Subcutaneous adipose tissue (tissue), 4 donors: ENCODE data around the gene NOS1AP. TPM values are rescaled to one million over a fixed set of nuclear protein-coding genes. Genes with fewer than 3 reads are reported as not detected.

Experiments
- CTCF ChIP-seq: fragments of 450-650 bp; IDR thresholded peaks from one replicate; pipeline ENCODE4 v1.5.1; 2016; ENCODE audit warnings: low read depth, mild to moderate bottlenecking, control low read depth, antibody characterized with exemption, moderate library complexity
- total RNA-seq, 4 donors: library from RNA; depleted of rRNA; stranded (reverse); fragments of >200 nt; gene quantifications; one replicate each; pipeline ENCODE4 v1.1.0, GENCODE V29; 2016

Gene NOS1AP
- total RNA-seq, 4 donors from 2014 or later: 0.51 to 5.1 (median 0.96) TPM

- TF ChIP-seq CTCF: no peak
These were observed 283.6 kb downstream of the NOS1AP start for GRCh38 chr1:162353078-162353477.

- TF ChIP-seq CTCF: no peak
These were observed 284.2 kb downstream of the NOS1AP start for GRCh38 chr1:162353702-162354101.

GRCh38 chr1:162357681-162358266 is 288.3 kb downstream of the NOS1AP start:
- no peak for TF ChIP-seq CTCF

DNA sequence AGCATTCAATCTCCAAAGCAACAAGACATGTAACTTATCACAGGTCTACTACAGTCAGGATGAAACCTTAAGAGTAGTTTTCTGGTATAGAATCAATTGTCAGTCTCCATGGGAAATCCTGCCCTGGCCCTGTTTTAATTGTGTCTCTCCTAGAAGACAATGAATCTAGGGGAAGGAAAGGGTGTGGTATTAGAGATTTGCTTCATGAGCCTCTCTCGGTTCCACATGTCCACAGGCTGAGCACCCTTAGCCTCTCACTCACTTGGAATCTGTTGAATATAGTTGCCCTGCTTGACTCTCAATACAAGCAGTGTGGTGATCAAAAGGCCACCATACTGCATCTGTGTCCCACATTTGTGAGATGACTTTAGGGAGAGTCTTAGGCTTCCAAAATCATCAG is 289.4 kb downstream of the NOS1AP start:
- TF ChIP-seq CTCF: no peak

DNA sequence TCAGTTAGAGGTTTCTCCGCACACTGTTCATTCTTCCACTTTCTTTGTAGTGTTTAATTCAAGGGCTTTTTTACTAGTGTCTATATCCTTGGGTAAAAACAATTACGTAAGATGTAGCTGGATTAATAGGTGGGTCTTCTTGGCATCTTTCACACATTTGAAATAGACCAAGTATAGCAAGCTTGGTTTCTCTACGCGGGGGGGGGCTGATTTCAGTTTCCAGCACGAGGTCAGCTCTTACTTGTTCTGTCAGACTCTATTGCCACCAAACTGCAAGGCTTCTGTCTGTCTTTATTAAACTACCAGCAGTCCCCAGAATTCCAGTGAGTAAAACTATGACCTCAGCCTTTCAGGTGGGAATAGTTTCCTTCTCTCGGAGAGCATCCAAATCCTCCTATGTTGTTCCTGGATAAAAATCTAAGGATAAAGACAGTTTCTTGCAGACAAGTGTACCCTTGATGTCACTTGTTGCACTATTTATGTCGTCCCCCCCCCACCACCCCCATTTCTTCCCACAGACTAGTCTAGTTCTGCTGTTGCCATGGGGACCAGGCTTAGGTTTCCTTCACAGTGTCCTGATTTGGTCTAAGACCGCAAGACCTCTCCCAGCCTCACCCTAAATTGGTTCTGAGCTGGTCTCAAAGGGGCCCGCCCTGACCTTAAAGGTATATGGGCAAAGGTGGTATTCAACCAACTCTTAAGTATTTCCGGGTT is 290.2 kb downstream of the NOS1AP start:
- no peak for TF ChIP-seq CTCF

DNA sequence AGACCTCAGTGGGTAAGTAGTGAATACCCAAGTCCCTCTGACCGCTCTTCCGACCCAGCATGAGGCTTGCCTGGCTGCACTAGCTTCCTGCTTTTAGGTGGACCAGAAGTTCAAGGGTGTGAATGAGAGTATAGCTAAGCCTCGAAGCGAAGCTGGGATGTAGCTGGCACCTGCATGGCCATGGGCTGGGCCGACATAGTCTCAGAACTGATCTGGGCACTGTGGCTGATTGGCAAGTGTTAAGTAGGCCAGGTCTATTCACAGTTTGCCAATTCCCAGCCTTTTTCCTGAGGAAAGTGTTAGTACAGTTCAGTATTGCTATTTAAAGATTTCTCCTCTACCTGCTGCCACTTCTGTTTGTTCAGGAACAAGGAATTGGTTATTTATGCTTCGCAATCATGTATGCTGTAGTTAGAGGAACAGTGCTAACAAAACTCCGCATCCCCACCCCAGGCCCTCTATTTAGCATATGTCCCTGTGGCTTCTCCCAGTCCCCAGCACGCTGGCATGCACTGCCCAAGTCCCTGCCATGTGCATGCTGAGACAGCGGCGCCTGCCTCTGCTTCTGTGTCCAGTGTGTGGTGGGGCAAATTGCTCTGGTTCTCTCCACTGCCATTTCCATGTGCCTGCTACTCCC is 290.9 kb downstream of the NOS1AP start:
- TF ChIP-seq CTCF: no peak

DNA sequence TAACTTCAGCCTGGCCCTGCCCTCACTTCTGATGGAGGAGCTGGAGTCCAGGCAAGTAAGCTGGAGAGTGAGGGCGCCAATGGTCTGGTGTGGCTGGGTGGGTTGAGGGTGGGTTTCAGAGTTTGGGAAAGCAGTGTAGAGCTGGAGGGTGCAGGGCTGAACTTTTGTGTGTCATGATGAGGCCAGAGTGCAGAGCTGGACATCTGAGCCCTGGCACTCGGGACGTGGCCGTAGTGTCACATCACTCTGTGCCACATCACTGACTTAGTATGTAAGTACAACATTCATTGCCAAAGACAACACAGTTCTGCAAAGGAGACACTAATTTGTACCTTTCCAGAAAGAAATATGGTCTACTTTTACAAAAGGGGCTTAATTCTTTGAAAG is 291.4 kb downstream of the NOS1AP start:
- TF ChIP-seq CTCF: no peak
